Psoas muscle (tissue), 8 donors: ENCODE measurements around the gene WDR19. TPM values are rescaled to one million over a fixed set of nuclear protein-coding genes. Genes with fewer than 3 reads are reported as not detected.

ENCODE experiments used
- ATAC-seq, 4 donors: fragments of 200-7000 bp; cut with Tn5 transposase; one replicate each; pipeline ENCODE4 v1.9.1; 2020; ENCODE audit warnings: moderate library complexity in 3 of 4, mild to moderate bottlenecking in 2 of 4
- DNase-seq, 2 donors: peaks; one replicate each; pipeline ENCODE4 v3.0.0-alpha.2; 2020
- H3K27ac ChIP-seq: fragments of 200-600 bp; one replicate; pipeline ENCODE4 v1.8.0; 2022
- H3K27me3 ChIP-seq, 3 donors: fragments of 200-600 bp in 1 of 3; one replicate each; pipeline versions ENCODE4 v1.6.1 to v1.8.0; 2013 to 2022; ENCODE audit warnings: low read length in 2 of 3, mild to moderate bottlenecking in 2 of 3, moderate library complexity in 1 of 3; ENCODE audit not compliant: insufficient read depth in 3 of 3
- H3K36me3 ChIP-seq, 2 donors: fragments of 200-600 bp in 1 of 2; one replicate each; pipeline versions ENCODE4 v1.6.1 to v1.8.0; 2013 to 2022; ENCODE audit warnings: low read depth in 1 of 2, mild to moderate bottlenecking in 1 of 2, moderate library complexity in 1 of 2; ENCODE audit not compliant: insufficient read depth in 1 of 2
- H3K4me1 ChIP-seq: fragments of 200-600 bp; one replicate; pipeline ENCODE4 v1.8.0; 2022
- H3K4me3 ChIP-seq: fragments of 200-600 bp; one replicate; pipeline ENCODE4 v1.8.0; 2022; ENCODE audit warnings: mild to moderate bottlenecking
- H3K9me3 ChIP-seq: fragments of 200-600 bp; one replicate; pipeline ENCODE4 v1.8.0; 2022
- CTCF ChIP-seq: fragments of 200-600 bp; IDR thresholded peaks from one replicate; pipeline ENCODE4 v1.8.0; 2022; ENCODE audit warnings: antibody characterized with exemption
- whole genome bisulfite sequencing, 3 donors: extraction: QIAGEN DNeasy Blood & Tissue Kit; methylation state at CpG; one replicate each; pipeline versions ENCODE4 v1.1.6 to v1.1.7; 2013; 5-methylcytosine and 5-hydroxymethylcytosine counted together
- intact Hi-C, 2 donors: fragments of 100-400 bp; cut with DNase I; formaldehyde crosslinking; loops; one replicate each; pipeline versions ENCODE4 v1.11.0 to v1.14.2; 2022
- polyA plus RNA-seq, 3 donors: library from polyadenylated mRNA; stranded (reverse); fragments of 200-250 nt; gene quantifications; one replicate each; pipeline ENCODE4 v1.2.3, GENCODE V29; 2013
- total RNA-seq, 4 donors: library from RNA; stranded (reverse); fragmentation: NEBNext Ultra II Directional in 2 of 4; extraction: Animal tissue kit (Norgen Biotek cat#: 25700) in 2 of 4; gene quantifications; one replicate each; pipeline versions ENCODE4 v1.2.1 to v1.2.4, GENCODE V29; 2021 to 2023
- donor health status: healthy with polysubstance abuse.
- donor health status: DM: no; HTN: no; CAD: no; lungs with moderate emphysema.
- donor health status: Bipolar disorder and iron deficiency.
- donor health status: healthy.
- donor health status: DM: yes; HTN: yes; CAD: no.
- donor health status: DM: no; HTN: no; CAD: no.
- donor health status: DM: no; HTN: no; CAD: no.
- donor health status: DM: yes; HTN: yes; CAD: no.

WDR19 gene
- total and polyA plus RNA-seq, 7 donors, result 3.9 to 7.1 (median 5.4) TPM

GRCh38 chr4:39280770-39281169 is 98.4 kb downstream of the WDR19 start:
- Histone ChIP-seq H3K9me3 (peaks cover 4% of the 10 kb centered on the region), H3K4me1 (no peaks in the 10 kb centered on the region), H3K4me3 (no peak overlapping the region), H3K27me3 (no peaks in the 10 kb centered on the region), H3K36me3 (peaks cover 8 to 68% of the 10 kb centered on the region in 2 donors), H3K27ac (no peak overlapping the region)
- WGBS, 3 donors, result 97 to 98% (median 98%) methylated on average over 2 of the region's 2 CpGs
- DNase-seq, result no peak
- ATAC-seq, result no peak
- intact Hi-C loops, result no loop called here
- no peak for TF ChIP-seq CTCF

GRCh38 chr4:39285111-39285795 is 102.9 kb downstream of the WDR19 start:
- intact Hi-C loops, result no loop called here

GRCh38 chr4:39285853-39286252 is 103.5 kb downstream of the WDR19 start:
- Histone ChIP-seq H3K27ac (no peak overlapping the region), H3K4me3 (no peak overlapping the region), H3K9me3 (peaks cover 4% of the 10 kb centered on the region), H3K27me3 (no peaks in the 10 kb centered on the region), H3K36me3 (peaks cover 9 to 77% of the 10 kb centered on the region in 2 donors), H3K4me1 (no peaks in the 10 kb centered on the region)
- WGBS, 3 donors, result 91 to 93% (median 92%) methylated on average over 2 of the region's 2 CpGs
- no peak for TF ChIP-seq CTCF
- no peak for ATAC-seq
- intact Hi-C loops, result no loop called here
- DNase-seq, result no peak

More at GRCh38 chr4:39285111-39285795, 102.9 kb downstream of the WDR19 start:
- H3K27ac ChIP-seq, result no peak overlapping the region
- peaks cover 4% of the 10 kb centered on the region for H3K9me3 ChIP-seq
- DNase-seq (no peak), ATAC-seq (no peak)
- no peak for TF ChIP-seq CTCF
- H3K36me3 ChIP-seq, result peaks cover 9 to 74% of the 10 kb centered on the region in 2 donors
- no peaks in the 10 kb centered on the region for H3K4me1 ChIP-seq
- WGBS, 3 donors, result 74 to 82% (median 77%) methylated on average over 7 of the region's 7 CpGs
- H3K4me3 ChIP-seq, result no peak overlapping the region
- H3K27me3 ChIP-seq, result no peaks in the 10 kb centered on the region

- ATAC-seq, result no peak
- intact Hi-C loops, result no loop called here
- no peak for TF ChIP-seq CTCF
Observed at GRCh38 chr4:39286263-39286662, 103.9 kb downstream of the WDR19 start.

GRCh38 chr4:39287223-39287622 is 104.9 kb downstream of the WDR19 start:
- H3K27ac ChIP-seq, result no peak overlapping the region
- H3K4me1 ChIP-seq, result no peaks in the 10 kb centered on the region
- DNase-seq (no peak), ATAC-seq (no peak)
- H3K4me3 ChIP-seq, result no peak overlapping the region
- 88 to 94% (median 90%) methylated on average over 4 of the region's 4 CpGs for WGBS, 3 donors
- intact Hi-C loops, result no loop called here
- H3K27me3 ChIP-seq, result no peaks in the 10 kb centered on the region
- H3K36me3 ChIP-seq, result peaks cover 9 to 80% of the 10 kb centered on the region in 2 donors
- H3K9me3 ChIP-seq, result peaks cover 3% of the 10 kb centered on the region
- TF ChIP-seq CTCF, result no peak

More at GRCh38 chr4:39286263-39286662, 103.9 kb downstream of the WDR19 start:
- no peak overlapping the region for H3K4me3 ChIP-seq
- DNase-seq, result no peak
- 85 to 96% (median 89%) methylated on average over 2 of the region's 2 CpGs for WGBS, 3 donors
- H3K27ac ChIP-seq, result no peak overlapping the region
- H3K27me3 ChIP-seq, result no peaks in the 10 kb centered on the region
- H3K9me3 ChIP-seq, result peaks cover 4% of the 10 kb centered on the region
- peaks cover 9 to 80% of the 10 kb centered on the region in 2 donors for H3K36me3 ChIP-seq
- H3K4me1 ChIP-seq, result no peaks in the 10 kb centered on the region
